Mesodermal cell (in vitro differentiated cells): Measurements from ENCODE around the gene CAPN3.

ENCODE experiments used
- H3K27ac ChIP-seq: 2 replicates; pipeline ENCODE4 v1.7.0; 2013; ENCODE audit warnings: mild to moderate bottlenecking, low read depth, low read length, moderate library complexity; ENCODE audit not compliant: severe bottlenecking
- H3K36me3 ChIP-seq: 2 replicates; pipeline ENCODE4 v1.7.1; 2013; ENCODE audit warnings: mild to moderate bottlenecking, low read length, moderate library complexity; ENCODE audit not compliant: control insufficient read depth, insufficient read depth
- H3K4me1 ChIP-seq: one replicate; pipeline ENCODE4 v1.7.1; 2013; ENCODE audit warnings: mild to moderate bottlenecking, low read length; ENCODE audit not compliant: insufficient read depth, control insufficient read depth, poor library complexity, severe bottlenecking
- H3K4me3 ChIP-seq: 2 replicates; pipeline ENCODE4 v1.7.0; 2013; ENCODE audit warnings: low read length, control low read depth, mild to moderate bottlenecking; ENCODE audit not compliant: insufficient read depth, poor library complexity, severe bottlenecking; ENCODE audit errors: extremely low read depth
- H3K9me3 ChIP-seq: 2 replicates; pipeline ENCODE4 v1.7.1; 2013; ENCODE audit warnings: mild to moderate bottlenecking, low read length, moderate library complexity; ENCODE audit not compliant: control insufficient read depth
- WGBS, 2 experiments: methylation state at CpG; one replicate each; pipeline ENCODE4 v1.1.5; 2013; ENCODE audit warnings: missing lambda C conversion rate in 2 of 2; ENCODE audit not compliant: insufficient coverage in 2 of 2; 5-methylcytosine and 5-hydroxymethylcytosine counted together

The CAPN3 gene

GRCh38 chr15:42387603-42388002 lies 28.3 kb downstream of the CAPN3 start:
- H3K36me3 ChIP-seq: no peaks in the 10 kb centered on the region
- no peak overlapping the region for H3K27ac ChIP-seq
- no peak overlapping the region for H3K4me3 ChIP-seq
- H3K9me3 ChIP-seq: no peaks in the 10 kb centered on the region
- peaks cover 13% of the 10 kb centered on the region for H3K4me1 ChIP-seq
- WGBS, 2 experiments: 93 to 100% methylated on average over 2 to 7 of the region's 8 CpGs

DNA sequence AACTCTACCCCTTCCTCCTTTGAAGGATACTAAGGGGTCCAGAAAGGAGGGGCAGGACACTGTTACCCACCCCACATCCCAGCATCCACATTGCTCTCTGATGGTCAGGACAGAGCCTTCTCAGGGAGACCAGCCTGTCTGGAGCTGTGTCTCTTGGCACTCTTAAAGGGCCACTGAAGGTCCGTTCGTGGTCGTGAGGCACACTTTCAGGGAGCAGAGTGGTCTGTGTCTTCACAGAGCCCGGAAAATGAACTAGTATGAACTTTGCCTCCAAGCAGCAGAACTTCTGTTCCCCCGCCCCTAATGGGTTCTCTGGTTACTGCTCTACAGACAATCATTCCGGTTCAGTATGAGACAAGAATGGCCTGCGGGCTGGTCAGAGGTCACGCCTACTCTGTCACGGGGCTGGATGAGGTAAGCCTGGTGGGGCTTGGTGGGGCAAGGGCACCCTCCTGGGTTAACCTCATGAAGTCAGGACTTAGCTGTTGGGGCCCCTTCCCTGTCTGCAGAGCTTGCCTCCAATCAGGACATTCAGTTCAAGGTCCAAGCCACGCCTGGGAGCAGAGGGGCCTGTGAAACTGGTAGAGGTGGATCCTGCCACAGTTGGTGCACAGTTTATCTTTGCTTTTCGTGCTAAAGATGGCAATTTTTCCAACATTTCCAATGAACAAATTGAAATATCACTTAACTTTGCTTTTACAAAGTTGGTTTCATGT lies 33.2 kb downstream of the CAPN3 start:
- Histone ChIP-seq H3K4me3 (no peak overlapping the region), H3K9me3 (no peaks in the 10 kb centered on the region), H3K36me3 (no peaks in the 10 kb centered on the region), H3K4me1 (no peaks in the 10 kb centered on the region), H3K27ac (no peak overlapping the region)
- 91 to 93% methylated on average over 9 to 10 of the region's 11 CpGs for WGBS, 2 experiments

- WGBS, 2 experiments: 95% methylated on average over 12 to 13 of the region's 13 CpGs
These were observed 34.8 kb downstream of the CAPN3 start for GRCh38 chr15:42394106-42394505.

DNA sequence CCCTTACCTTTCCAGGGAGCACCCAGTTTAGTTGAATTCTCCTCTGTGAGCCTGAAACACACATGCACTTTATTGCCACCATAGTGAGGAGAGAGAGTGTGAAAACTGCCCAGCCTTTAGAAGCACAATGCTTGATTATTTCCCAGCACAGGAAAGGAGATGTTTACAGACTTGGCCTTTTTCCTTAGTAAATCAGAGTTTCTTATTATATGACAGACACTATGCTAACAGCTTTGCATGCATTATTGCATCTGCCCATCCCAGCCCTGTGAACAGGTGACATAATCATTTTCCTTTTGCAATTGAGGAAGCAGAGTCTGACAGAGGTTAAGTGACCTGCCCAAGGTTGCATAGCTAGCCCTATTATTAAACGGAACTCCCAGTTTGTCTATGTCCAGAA lies 36.5 kb downstream of the CAPN3 start:
- 57 to 100% methylated on average over 1 of the region's 1 CpG for WGBS, 2 experiments
- no peak overlapping the region for H3K27ac ChIP-seq
- no peaks in the 10 kb centered on the region for H3K9me3 ChIP-seq
- no peak overlapping the region for H3K4me3 ChIP-seq
- no peaks in the 10 kb centered on the region for H3K4me1 ChIP-seq
- no peaks in the 10 kb centered on the region for H3K36me3 ChIP-seq

More at GRCh38 chr15:42394106-42394505, 34.8 kb downstream of the CAPN3 start:
- H3K9me3 ChIP-seq: no peaks in the 10 kb centered on the region
- H3K27ac ChIP-seq: no peak overlapping the region
- H3K4me1 ChIP-seq: no peaks in the 10 kb centered on the region
- H3K36me3 ChIP-seq: no peaks in the 10 kb centered on the region
- no peak overlapping the region for H3K4me3 ChIP-seq

DNA sequence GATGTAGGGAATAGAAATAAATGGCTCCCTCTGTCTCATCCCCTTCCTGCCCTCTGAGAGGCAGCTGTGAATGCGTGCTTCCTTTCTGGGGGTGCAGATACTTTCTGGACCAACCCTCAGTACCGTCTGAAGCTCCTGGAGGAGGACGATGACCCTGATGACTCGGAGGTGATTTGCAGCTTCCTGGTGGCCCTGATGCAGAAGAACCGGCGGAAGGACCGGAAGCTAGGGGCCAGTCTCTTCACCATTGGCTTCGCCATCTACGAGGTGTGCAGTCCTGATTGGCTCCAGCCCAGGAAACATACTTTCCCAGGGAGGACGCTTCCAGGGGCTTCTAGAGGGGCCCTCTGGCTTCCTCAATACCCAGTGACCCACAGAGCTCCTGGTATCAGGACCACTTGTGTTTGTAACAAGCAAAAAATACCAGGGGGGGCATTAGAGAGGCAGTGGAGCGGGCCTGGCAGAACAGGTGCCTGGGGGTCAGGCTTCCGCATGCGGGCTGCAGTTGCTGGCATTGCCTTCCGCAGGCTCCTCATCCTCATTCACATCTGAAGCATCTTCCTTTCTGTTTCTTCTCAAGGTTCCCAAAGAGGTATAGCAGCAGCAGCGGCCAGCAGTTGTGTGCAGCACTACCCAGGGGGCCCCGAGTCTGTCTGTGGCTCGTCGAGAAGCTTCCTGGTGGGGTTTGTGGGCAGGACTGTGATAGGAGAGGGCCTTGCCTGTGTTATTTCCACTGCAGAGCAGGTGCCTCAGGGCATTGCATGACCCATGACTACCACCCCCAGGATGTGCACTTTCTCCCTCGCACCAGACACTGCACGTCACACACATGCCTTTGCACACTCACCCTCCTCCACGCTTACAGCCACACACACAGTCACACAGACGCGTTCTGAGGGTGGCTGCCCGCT lies 42.5 kb downstream of the CAPN3 start:
- Histone ChIP-seq H3K4me3 (no peak overlapping the region), H3K9me3 (no peaks in the 10 kb centered on the region), H3K27ac (no peak overlapping the region), H3K36me3 (no peaks in the 10 kb centered on the region), H3K4me1 (peaks cover 2% of the 10 kb centered on the region)
- 87 to 95% methylated on average over 17 to 20 of the region's 24 CpGs for WGBS, 2 experiments

DNA sequence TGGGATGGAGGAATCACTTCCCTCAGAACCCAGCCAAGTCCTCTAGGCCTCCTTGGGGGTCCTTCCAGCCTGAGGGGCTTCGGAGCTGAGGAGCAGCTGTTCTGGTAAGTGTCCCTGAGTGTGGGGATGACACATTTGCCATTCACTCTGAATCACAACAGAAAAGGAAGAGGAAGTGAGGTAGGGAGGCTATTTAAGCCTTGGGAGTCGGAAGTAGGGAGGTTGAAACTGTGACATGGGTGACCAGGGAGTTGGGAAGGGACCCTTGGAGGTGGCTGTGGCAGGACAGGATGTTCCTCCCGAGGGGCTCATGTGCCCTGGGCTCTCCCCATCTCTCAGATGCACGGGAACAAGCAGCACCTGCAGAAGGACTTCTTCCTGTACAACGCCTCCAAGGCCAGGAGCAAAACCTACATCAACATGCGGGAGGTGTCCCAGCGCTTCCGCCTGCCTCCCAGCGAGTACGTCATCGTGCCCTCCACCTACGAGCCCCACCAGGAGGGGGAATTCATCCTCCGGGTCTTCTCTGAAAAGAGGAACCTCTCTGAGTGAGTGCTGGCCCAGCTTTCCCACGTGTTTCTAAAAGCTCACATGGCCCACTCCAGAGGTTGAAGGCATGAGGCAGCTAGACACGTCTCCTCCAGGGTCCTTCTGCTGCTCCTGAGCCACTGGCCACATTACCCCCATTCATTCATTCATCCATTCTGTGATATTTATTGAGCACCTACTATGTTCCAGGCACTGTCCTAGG lies 43.3 kb downstream of the CAPN3 start:
- H3K4me1 ChIP-seq: peaks cover 2% of the 10 kb centered on the region
- no peaks in the 10 kb centered on the region for H3K36me3 ChIP-seq
- 94 to 96% methylated on average over 12 to 13 of the region's 15 CpGs for WGBS, 2 experiments
- no peak overlapping the region for H3K27ac ChIP-seq
- H3K9me3 ChIP-seq: no peaks in the 10 kb centered on the region
- H3K4me3 ChIP-seq: no peak overlapping the region

DNA sequence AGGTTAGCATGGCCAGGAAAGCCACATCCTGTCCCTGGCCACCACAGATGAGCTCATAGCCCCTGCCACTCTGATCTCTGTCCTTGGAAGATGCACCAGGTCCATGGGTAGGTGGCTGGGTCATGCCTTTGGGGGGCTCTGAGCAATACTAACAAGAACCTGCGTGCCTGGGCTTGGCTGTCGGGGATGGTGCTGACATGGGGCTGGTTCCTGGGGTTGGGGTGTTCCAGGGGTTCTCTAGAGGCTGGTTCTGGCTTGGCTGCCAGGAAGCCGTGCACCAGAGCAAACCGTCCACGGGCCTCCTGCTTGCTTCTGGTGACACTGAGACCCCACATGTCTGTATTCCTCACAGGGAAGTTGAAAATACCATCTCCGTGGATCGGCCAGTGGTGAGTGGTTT lies 44.1 kb downstream of the CAPN3 start:
- 96 to 97% methylated on average over 6 to 7 of the region's 7 CpGs for WGBS, 2 experiments
- H3K4me3 ChIP-seq: no peak overlapping the region
- no peaks in the 10 kb centered on the region for H3K36me3 ChIP-seq
- no peaks in the 10 kb centered on the region for H3K9me3 ChIP-seq
- peaks cover 2% of the 10 kb centered on the region for H3K4me1 ChIP-seq
- no peak overlapping the region for H3K27ac ChIP-seq

- Histone ChIP-seq H3K4me1 (peaks cover 2% of the 10 kb centered on the region), H3K4me3 (no peak overlapping the region), H3K36me3 (no peaks in the 10 kb centered on the region), H3K9me3 (no peaks in the 10 kb centered on the region), H3K27ac (no peak overlapping the region)
- WGBS, 2 experiments: 79 to 82% methylated on average over 9 to 11 of the region's 12 CpGs
These were observed 45.3 kb downstream of the CAPN3 start for GRCh38 chr15:42404461-42405235.

GRCh38 chr15:42405863-42406482 lies 46.7 kb downstream of the CAPN3 start:
- H3K4me3 ChIP-seq: no peak overlapping the region
- no peaks in the 10 kb centered on the region for H3K9me3 ChIP-seq
- H3K4me1 ChIP-seq: peaks cover 2% of the 10 kb centered on the region
- no peak overlapping the region for H3K27ac ChIP-seq
- peaks cover 6% of the 10 kb centered on the region for H3K36me3 ChIP-seq
- WGBS, 2 experiments: 86 to 97% methylated on average over 1 to 5 of the region's 6 CpGs

GRCh38 chr15:42408178-42408577 lies 48.9 kb downstream of the CAPN3 start:
- Histone ChIP-seq H3K27ac (no peak overlapping the region), H3K9me3 (no peaks in the 10 kb centered on the region), H3K4me1 (no peaks in the 10 kb centered on the region), H3K4me3 (no peak overlapping the region), H3K36me3 (peaks cover 24% of the 10 kb centered on the region)
- 80 to 89% methylated on average over 1 to 4 of the region's 4 CpGs for WGBS, 2 experiments
